Sigmoid colon (tissue), 7 donors: ENCODE results near the gene ZNF335. TPM values are rescaled to one million over a fixed set of nuclear protein-coding genes. Genes with fewer than 3 reads are reported as not detected.

Experiments used
- DNase-seq: peaks from one replicate; pipeline ENCODE4 v3.0.0-alpha.2; 2019
- H3K27ac ChIP-seq, 4 donors: fragments of 200-600 bp; sonication (generic); one replicate each; pipeline ENCODE4 v1.5.1; 2016 to 2019; ENCODE audit warnings: mild to moderate bottlenecking in 1 of 4
- H3K27me3 ChIP-seq, 3 donors: fragments of 200-600 bp; sonication (generic); one replicate each; pipeline ENCODE4 v1.5.1; 2019; ENCODE audit warnings: mild to moderate bottlenecking in 1 of 3
- H3K36me3 ChIP-seq, 4 donors: fragments of 200-600 bp; sonication (generic); one replicate each; pipeline ENCODE4 v1.5.1; 2016 to 2019
- H3K4me1 ChIP-seq, 4 donors: fragments of 200-600 bp; sonication (generic); one replicate each; pipeline ENCODE4 v1.5.1; 2017 to 2019
- H3K4me3 ChIP-seq, 4 donors: fragments of 200-600 bp; sonication (generic); one replicate each; pipeline ENCODE4 v1.5.1; 2017 to 2019; ENCODE audit warnings: mild to moderate bottlenecking in 2 of 4, moderate library complexity in 1 of 4
- H3K9me3 ChIP-seq, 4 donors: fragments of 200-600 bp in 3 of 4; sonication (generic) in 3 of 4; one replicate each; pipeline versions ENCODE4 v1.5.1 to v1.6.1; 2013 to 2019
- CTCF ChIP-seq, 4 experiments: fragments of 450-650 bp in 3 of 4; fragments of 200-600 bp in 1 of 4; IDR thresholded peaks; one replicate each; pipeline ENCODE4 v1.5.1; 2016 to 2019; ENCODE audit warnings: antibody characterized with exemption in 4 of 4, mild to moderate bottlenecking in 3 of 4, moderate library complexity in 2 of 4
- EP300 ChIP-seq, 4 donors: sonication (generic); formaldehyde crosslinking; IDR thresholded peaks; one replicate each; pipeline ENCODE4 v1.6.1; 2017; ENCODE audit warnings: antibody characterized with exemption in 4 of 4
- POLR2A ChIP-seq, 2 donors: fragments of 450-650 bp; IDR thresholded peaks; one replicate each; pipeline ENCODE4 v1.6.1; 2016; ENCODE audit warnings: antibody characterized with exemption in 2 of 2, mild to moderate bottlenecking in 2 of 2, moderate library complexity in 2 of 2
- POLR2AphosphoS5 ChIP-seq, 4 donors: sonication (generic); formaldehyde crosslinking; IDR thresholded peaks; one replicate each; pipeline ENCODE4 v1.6.1; 2017; ENCODE audit warnings: antibody characterized with exemption in 4 of 4
- WGBS, 2 donors: extraction: QIAGEN DNeasy Blood & Tissue Kit; methylation state at CpG; one replicate each; pipeline ENCODE4 v1.1.7; 2013; 5-methylcytosine and 5-hydroxymethylcytosine counted together
- intact Hi-C: fragments of 100-400 bp; cut with DNase I; formaldehyde crosslinking; loops from one replicate; pipeline ENCODE4 v1.15.1; 2023
- polyA plus RNA-seq, 3 donors: library from polyadenylated mRNA; stranded (reverse); fragments of 200-250 nt; gene quantifications; one replicate each; pipeline ENCODE4 v1.2.3, GENCODE V29; 2013
- total RNA-seq, 4 donors: library from RNA; depleted of rRNA; stranded (reverse); fragments of >200 nt; gene quantifications; one replicate each; pipeline ENCODE4 v1.1.0, GENCODE V29; 2016
- donor health status: healthy with polysubstance abuse.
- donor health status: Bipolar disorder and iron deficiency.
- donor health status: healthy.

Gene ZNF335
- total and polyA plus RNA-seq, 7 donors: 5.4 to 24.4 (median 12.5) TPM

- H3K27ac ChIP-seq: no peak overlapping the region
- DNase-seq: no peak
- intact Hi-C loops: no loop called here
Measured at GRCh38 chr20:45952861-45953260, 19.1 kb downstream of the ZNF335 start.

GRCh38 chr20:45951925-45952834 lies 19.8 kb downstream of the ZNF335 start:
- H3K27me3 ChIP-seq: no peaks in the 10 kb centered on the region
- H3K27ac ChIP-seq: no peak overlapping the region
- H3K4me3 ChIP-seq: no peak overlapping the region
- TF ChIP-seq CTCF (IDR thresholded peaks at IDR 0.05) (no peak), POLR2AphosphoS5 (IDR thresholded peaks at IDR 0.05) (peak in 2 of 4 donors; percentile 16 to 21)
- DNase-seq: no peak
- intact Hi-C loops: no loop called here
- H3K9me3 ChIP-seq: no peaks in the 10 kb centered on the region
- WGBS, 2 donors: 94% methylated on average over 19 of the region's 19 CpGs
- peaks cover 57 to 88% (median 62%) of the 10 kb centered on the region in 4 donors for H3K36me3 ChIP-seq
- H3K4me1 ChIP-seq: no peaks in the 10 kb centered on the region

More at GRCh38 chr20:45952861-45953260, 19.1 kb downstream of the ZNF335 start:
- TF ChIP-seq POLR2A (IDR thresholded peaks at IDR 0.05): no peak
- peak in 1 of 4 donors; percentile 6 for TF ChIP-seq POLR2AphosphoS5 (IDR thresholded peaks at IDR 0.05)
- Histone ChIP-seq H3K4me1 (no peaks in the 10 kb centered on the region), H3K9me3 (no peaks in the 10 kb centered on the region), H3K4me3 (no peak overlapping the region), H3K36me3 (peaks cover 57 to 88% (median 59%) of the 10 kb centered on the region in 4 donors), H3K27me3 (no peaks in the 10 kb centered on the region)
- 96% methylated on average over 5 of the region's 5 CpGs for WGBS, 2 donors

- H3K4me3 ChIP-seq: no peak overlapping the region
- no peaks in the 10 kb centered on the region for H3K9me3 ChIP-seq
- no peaks in the 10 kb centered on the region for H3K27me3 ChIP-seq
- 92 to 94% methylated on average over 9 of the region's 9 CpGs for WGBS, 2 donors
- peaks cover 70 to 92% (median 72%) of the 10 kb centered on the region in 4 donors for H3K36me3 ChIP-seq
- DNase-seq: no peak
- H3K27ac ChIP-seq: no peak overlapping the region
- intact Hi-C loops: no loop called here
- no peak for TF ChIP-seq EP300 (IDR thresholded peaks at IDR 0.05)
- peak in 1 of 4 donors; percentile 27 for TF ChIP-seq POLR2AphosphoS5 (IDR thresholded peaks at IDR 0.05)
- H3K4me1 ChIP-seq: no peaks in the 10 kb centered on the region
Measured at GRCh38 chr20:45950330-45950646, 21.7 kb downstream of the ZNF335 start.

- Histone ChIP-seq H3K4me1 (no peaks in the 10 kb centered on the region), H3K27me3 (no peaks in the 10 kb centered on the region), H3K36me3 (peaks cover 75 to 94% (median 76%) of the 10 kb centered on the region in 4 donors), H3K4me3 (no peak overlapping the region), H3K27ac (no peak overlapping the region), H3K9me3 (no peaks in the 10 kb centered on the region)
- TF ChIP-seq POLR2AphosphoS5 (IDR thresholded peaks at IDR 0.05) (peak in 3 of 4 donors; percentile 15 to 35 (median 17)), POLR2A (IDR thresholded peaks at IDR 0.05) (no peak), EP300 (IDR thresholded peaks at IDR 0.05) (no peak), CTCF (IDR thresholded peaks at IDR 0.05) (no peak)
- DNase-seq: no peak
- intact Hi-C loops: no loop called here
- WGBS, 2 donors: 85 to 90% methylated on average over 13 of the region's 13 CpGs
Measured at GRCh38 chr20:45949542-45950329, 22.3 kb downstream of the ZNF335 start.

- intact Hi-C loops: no loop called here
- Histone ChIP-seq H3K4me1 (peaks cover 0 to 4% (median 0%) of the 10 kb centered on the region in 4 donors), H3K27ac (no peak overlapping the region), H3K9me3 (no peaks in the 10 kb centered on the region), H3K36me3 (peaks cover 76 to 100% (median 83%) of the 10 kb centered on the region in 4 donors), H3K4me3 (no peak overlapping the region), H3K27me3 (no peaks in the 10 kb centered on the region)
- TF ChIP-seq POLR2AphosphoS5 (IDR thresholded peaks at IDR 0.05): peak in 2 of 4 donors; percentile 2 to 26
- no peak for TF ChIP-seq POLR2A (IDR thresholded peaks at IDR 0.05)
- no peak for TF ChIP-seq EP300 (IDR thresholded peaks at IDR 0.05)
- TF ChIP-seq CTCF (IDR thresholded peaks at IDR 0.05): no peak
- WGBS, 2 donors: 78 to 82% methylated on average over 10 of the region's 10 CpGs
- DNase-seq: no peak
Measured at GRCh38 chr20:45948742-45949541, 23.1 kb downstream of the ZNF335 start.
